Measurements from ENCODE around the gene BBS4.
"Not testable (repeated sequence)": the region's sequence is repeated elsewhere in the genome, so short reads cannot be mapped to it uniquely, and the experiment has no call there.

DNA sequence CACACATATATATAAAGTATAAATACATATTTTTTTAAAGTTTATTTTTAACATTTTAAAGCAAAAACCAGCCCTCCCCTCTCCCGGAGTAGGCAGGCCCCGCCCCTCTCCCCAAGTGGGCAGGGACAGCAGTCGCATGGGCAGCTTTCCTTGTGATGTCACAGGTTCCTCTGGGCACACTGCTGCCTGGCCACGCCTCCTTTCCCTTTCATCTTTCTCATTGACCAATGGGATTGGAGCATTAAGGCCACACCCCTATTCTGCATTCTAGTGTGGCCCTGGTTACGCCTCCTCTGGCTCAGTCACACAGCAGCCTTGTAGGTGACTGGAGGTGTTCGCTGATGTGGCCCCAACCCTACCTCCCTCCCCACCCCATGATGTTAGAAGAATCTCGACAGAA, 31.6 kb upstream of the BBS4 start, which contains the start of gene GOLGA6B:
- TF ChIP-seq, protein P1, sequence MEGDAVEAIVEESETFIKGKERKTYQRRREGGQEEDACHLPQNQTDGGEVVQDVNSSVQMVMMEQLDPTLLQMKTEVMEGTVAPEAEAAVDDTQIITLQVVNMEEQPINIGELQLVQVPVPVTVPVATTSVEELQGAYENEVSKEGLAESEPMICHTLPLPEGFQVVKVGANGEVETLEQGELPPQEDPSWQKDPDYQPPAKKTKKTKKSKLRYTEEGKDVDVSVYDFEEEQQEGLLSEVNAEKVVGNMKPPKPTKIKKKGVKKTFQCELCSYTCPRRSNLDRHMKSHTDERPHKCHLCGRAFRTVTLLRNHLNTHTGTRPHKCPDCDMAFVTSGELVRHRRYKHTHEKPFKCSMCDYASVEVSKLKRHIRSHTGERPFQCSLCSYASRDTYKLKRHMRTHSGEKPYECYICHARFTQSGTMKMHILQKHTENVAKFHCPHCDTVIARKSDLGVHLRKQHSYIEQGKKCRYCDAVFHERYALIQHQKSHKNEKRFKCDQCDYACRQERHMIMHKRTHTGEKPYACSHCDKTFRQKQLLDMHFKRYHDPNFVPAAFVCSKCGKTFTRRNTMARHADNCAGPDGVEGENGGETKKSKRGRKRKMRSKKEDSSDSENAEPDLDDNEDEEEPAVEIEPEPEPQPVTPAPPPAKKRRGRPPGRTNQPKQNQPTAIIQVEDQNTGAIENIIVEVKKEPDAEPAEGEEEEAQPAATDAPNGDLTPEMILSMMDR (conservative IDR thresholded peaks at IDR 0.05): not testable (repeated sequence)
- TF ChIP-seq EZH2 (IDR thresholded peaks at IDR 0.05; ENCODE audit: low read depth): not testable (repeated sequence)

Measured in PC-9 (cell line).